K562 (cell line): Measurements from ENCODE around the gene FAM20C. TPM values are rescaled to one million over a fixed set of nuclear protein-coding genes. Genes with fewer than 3 reads are reported as not detected.

Experiments
- ATAC-seq: fragments of 200-7000 bp; cut with Tn5 transposase; 3 replicates; pipeline ENCODE4 v1.9.1; 2020; ENCODE audit warnings: moderate library complexity
- BruUV-seq: library from RNA; stranded (reverse); fragments of 400-500 nt; replicated peaks from 2 replicates; lab custom pipeline; 2021; lab: Mats Ljungman, UMichigan
- CTCF ChIA-PET: fragments of 300-600 bp; formaldehyde crosslinking; extraction: SDS; loops from one replicate; lab custom pipeline; 2021; ENCODE audit warnings: low intra/inter-chr PET ratio; lab: Yijun Ruan, JAX
- POLR2A ChIA-PET: fragments of 300-600, 350-650 bp; sonication (Branson Sonifier 250); formaldehyde crosslinking; extraction: SDS; loops from one replicate; lab custom pipeline; 2021; ENCODE audit warnings: antibody characterized with exemption, inconsistent platforms; lab: Yijun Ruan, JAX
- DNase-seq, 4 experiments: peaks; one replicate each; pipeline versions ENCODE4 v3.0.0 to v3.0.0-alpha.2; 2011 to 2018; ENCODE audit warnings: low spot score in 3 of 4, mixed read lengths in 3 of 4; ENCODE audit errors: extremely low read depth in 1 of 4
- FAIRE-seq: peaks from 2 replicates; lab custom pipeline; 2011; peaks lifted over from hg19 to GRCh38; lab: Jason Lieb, UNC
- H2AFZ ChIP-seq: 2 replicates; pipeline ENCODE4 v1.6.0; 2011; ENCODE audit warnings: low read depth, low read length, control low read depth, inconsistent platforms
- H3K27ac ChIP-seq: fragments of 200-600 bp; 3 replicates; pipeline ENCODE4 v1.8.0; 2011; ENCODE audit warnings: low read depth, mild to moderate bottlenecking, control low read depth, inconsistent platforms, low read length, moderate library complexity, mixed read lengths; ENCODE audit errors: extremely low read depth
- H3K27me3 ChIP-seq, 2 experiments: fragments of 300-600 bp in 1 of 2; 2 replicates in 1 of 2; 3 replicates in 1 of 2; pipeline versions ENCODE4 v1.6.0 to v1.8.0; 2011; ENCODE audit warnings: inconsistent platforms in 2 of 2, low read length in 2 of 2, mild to moderate bottlenecking in 1 of 2, mixed read lengths in 1 of 2, moderate library complexity in 1 of 2; ENCODE audit not compliant: control insufficient read depth in 2 of 2, insufficient read depth in 2 of 2
- H3K36me3 ChIP-seq: fragments of 300-600 bp; 3 replicates; pipeline ENCODE4 v1.8.0; 2011; ENCODE audit warnings: mild to moderate bottlenecking, low read length, inconsistent platforms; ENCODE audit not compliant: control insufficient read depth, insufficient read depth
- H3K4me1 ChIP-seq, 2 experiments: fragments of 200-600 bp in 1 of 2; replicated peaks in 1 of 2; 2 replicates in 1 of 2; 3 replicates in 1 of 2; pipeline versions ENCODE4 v1.5.1 to v1.8.0; 2011; ENCODE audit warnings: inconsistent platforms in 2 of 2, low read length in 2 of 2, mild to moderate bottlenecking in 1 of 2, mixed read lengths in 1 of 2, moderate library complexity in 1 of 2; ENCODE audit not compliant: control insufficient read depth in 2 of 2, insufficient read depth in 2 of 2
- H3K4me2 ChIP-seq: 2 replicates; pipeline ENCODE4 v1.6.1; 2011; ENCODE audit warnings: low read length, control low read depth, inconsistent platforms, mixed read lengths; ENCODE audit not compliant: insufficient read depth
- H3K4me3 ChIP-seq: fragments of 200-600 bp; sonication (generic), shearing (Covaris generic); 2 replicates; pipeline ENCODE4 v1.5.1; 2016; ENCODE audit warnings: control low read depth, inconsistent platforms
- H3K79me2 ChIP-seq: fragments of 200-600 bp; 3 replicates; pipeline ENCODE4 v1.8.0; 2011; ENCODE audit warnings: low read length, inconsistent platforms; ENCODE audit not compliant: control insufficient read depth, insufficient read depth
- H3K9ac ChIP-seq, 2 experiments: 2 replicates each; pipeline versions ENCODE4 v1.6.0 to v1.6.1; 2011; ENCODE audit warnings: low read depth in 2 of 2, low read length in 2 of 2, control low read depth in 1 of 2, inconsistent platforms in 1 of 2, mild to moderate bottlenecking in 1 of 2, mixed read lengths in 1 of 2; ENCODE audit not compliant: insufficient read depth in 1 of 2
- H3K9me1 ChIP-seq: one replicate; pipeline ENCODE4 v1.6.0; 2011; ENCODE audit warnings: inconsistent platforms, mild to moderate bottlenecking, low read length, moderate library complexity; ENCODE audit not compliant: control insufficient read depth, insufficient read depth
- H3K9me3 ChIP-seq: replicated peaks from 2 replicates; pipeline ENCODE4 v1.5.1; 2011; ENCODE audit warnings: low read depth, low read length, inconsistent platforms; ENCODE audit not compliant: control insufficient read depth, insufficient read depth
- H4K20me1 ChIP-seq: replicated peaks from 2 replicates; pipeline ENCODE4 v1.6.1; 2011; ENCODE audit warnings: low read length, inconsistent platforms, mixed read lengths; ENCODE audit not compliant: control insufficient read depth, insufficient read depth
- BCL6 ChIP-seq: fragments of 250-450 bp; sonication (Bioruptor Pico); IDR thresholded peaks from 2 replicates; pipeline ENCODE4 v1.4.0; 2020
- BRD4 ChIP-seq: fragments of 200-600 bp; sonication (generic); IDR thresholded peaks from 2 replicates; pipeline ENCODE4 v1.6.1; 2017; ENCODE audit warnings: inconsistent platforms
- CHD2 ChIP-seq: IDR thresholded peaks from 2 replicates; pipeline ENCODE4 v1.6.1; 2011; ENCODE audit warnings: low read depth, low read length
- HCFC1 ChIP-seq: IDR thresholded peaks from 2 replicates; pipeline ENCODE4 v1.6.1; 2012; ENCODE audit warnings: low read depth, low read length, improper control_type of control experiment
- HDAC3 ChIP-seq: fragments of 450-650 bp; IDR thresholded peaks from 2 replicates; pipeline ENCODE4 v1.6.1; 2018; ENCODE audit warnings: borderline replicate concordance, mild to moderate bottlenecking, moderate library complexity; ENCODE audit not compliant: partially characterized antibody
- RBBP5 ChIP-seq: fragments of 200-600 bp; sonication (generic); IDR thresholded peaks from 2 replicates; pipeline ENCODE4 v1.6.1; 2012; ENCODE audit warnings: borderline replicate concordance, mild to moderate bottlenecking, low read length, control low read depth, inconsistent platforms; ENCODE audit not compliant: insufficient read depth, poor library complexity, severe bottlenecking
- ZBTB17 ChIP-seq: fragments of 450-650 bp; formaldehyde crosslinking; IDR thresholded peaks from 2 replicates; pipeline ENCODE4 v1.4.0; 2020; ENCODE audit warnings: mild to moderate bottlenecking
- ZNF217 ChIP-seq: sonication (generic); formaldehyde crosslinking; IDR thresholded peaks from 2 replicates; pipeline ENCODE4 v1.8.0; 2022; ENCODE audit warnings: mild to moderate bottlenecking, missing genetic modification reagents
- ZNF655 ChIP-seq: fragments of 250-450 bp; sonication (Bioruptor Pico); IDR thresholded peaks from 2 replicates; pipeline ENCODE4 v1.5.0; 2021
- WGBS: fragments of 100-300 bp; shearing (Covaris generic); methylation state at CpG from one replicate; pipeline ENCODE4 v1.1.6; 2016; ENCODE audit warnings: low coverage, mixed read lengths; ENCODE audit not compliant: insufficient coverage; ENCODE audit errors: missing lambda C conversion rate; 5-methylcytosine and 5-hydroxymethylcytosine counted together
- in situ Hi-C: fragments of 300-500 bp; cut with MboI; formaldehyde crosslinking; loops from 4 replicates; pipeline ENCODE4 v1.15.0; 2018; ENCODE audit warnings: inconsistent platforms, mixed read lengths
- intact Hi-C: fragments of 100-400 bp; cut with micrococcal nuclease; formaldehyde crosslinking; loops from 2 replicates; pipeline ENCODE4 v1.14.2; 2022
- polyA plus RNA-seq, 8 experiments: library from polyadenylated mRNA; depleted of rRNA in 4 of 8; stranded (reverse) in 5 of 8; unstranded in 3 of 8; fragments of >200 nt; fragmentation: Nextera tagmentation in 2 of 8; fragmentation: Illumina TruSeq in 1 of 8; extraction: Ambion mirVana in 2 of 8; extraction: Trizol in 1 of 8; gene quantifications; 2 replicates each; pipeline versions ENCODE4 v1.2.1 to v1.2.3, GENCODE V29; 2011 to 2014; ENCODE audit warnings: inconsistent platforms in 1 of 8, missing spikeins in 1 of 8
- total RNA-seq, 7 experiments: library from RNA; depleted of rRNA in 6 of 7; stranded (reverse); fragments of >200 nt in 6 of 7; fragmentation: Illumina TruSeq in 2 of 7; extraction: Trizol in 2 of 7; gene quantifications; 2 replicates each; pipeline versions ENCODE4 v1.2.1 to v1.2.3, GENCODE V29; 2011 to 2021; ENCODE audit warnings: low replicate concordance in 1 of 7
- TF ChIP-seq, protein P1 (sequence below): sonication (generic); formaldehyde crosslinking; IDR thresholded peaks from 2 replicates; pipeline ENCODE4 v1.9.0; 2022; ENCODE audit warnings: mild to moderate bottlenecking, missing genetic modification reagents

Gene FAM20C
- total and polyA plus RNA-seq, 9 of the 15 experiments (the other 6 are each of a cell fraction or from before 2014, with no cell fraction given) = 0.09 TPM; not detected in 8

- no peaks in the 10 kb centered on the region for H3K79me2 ChIP-seq
- no peak overlapping the region for H3K9ac ChIP-seq
- H3K36me3 ChIP-seq = no peaks in the 10 kb centered on the region
- no peak overlapping the region for H3K4me3 ChIP-seq
- H2AFZ ChIP-seq = no peak overlapping the region
- in situ Hi-C loops = no loop called here
- CTCF ChIA-PET = no interaction called here
- no TSS peak for BruUV-seq
- H3K9me3 ChIP-seq = no peaks in the 10 kb centered on the region
- H3K4me1 ChIP-seq = peaks cover 0 to 31% of the 10 kb centered on the region in 2 experiments; a peak in 2 of 5 replicates
- peaks cover 50 to 95% of the 10 kb centered on the region in 2 experiments for H3K27me3 ChIP-seq
- 18% methylated on average over 31 of the region's 44 CpGs for WGBS
- DNase-seq = no peak
- no peak for FAIRE-seq
- H3K27ac ChIP-seq = no peak overlapping the region
- no peak overlapping the region for H3K4me2 ChIP-seq
- H4K20me1 ChIP-seq = peaks cover 28% of the 10 kb centered on the region
- no peak for ATAC-seq
- TF ChIP-seq RBBP5 (no peak), HCFC1 (no peak), BRD4 (no peak), ZNF217 (CRISPR knock-in tag) (no peak), ZBTB17 (CRISPR knock-in tag) (no peak), ZNF655 (no peak), HDAC3 (no peak), BCL6 (CRISPR knock-in tag) (no peak), CHD2 (no peak)
- TF ChIP-seq, protein P1, sequence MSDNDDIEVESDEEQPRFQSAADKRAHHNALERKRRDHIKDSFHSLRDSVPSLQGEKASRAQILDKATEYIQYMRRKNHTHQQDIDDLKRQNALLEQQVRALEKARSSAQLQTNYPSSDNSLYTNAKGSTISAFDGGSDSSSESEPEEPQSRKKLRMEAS (CRISPR knock-in tag) = no peak
- intact Hi-C loops = no loop called here
- H3K9me1 ChIP-seq = no peaks in the 10 kb centered on the region
- POLR2A ChIA-PET = interaction anchor here (1.1 kb wide), 1 partner anchor 11 kb away, joined by 3 read pairs; no protein-coding TSS in a partner anchor
These were observed 63.5 kb downstream of the FAM20C start for GRCh38 chr7:255721-256361.
